ENCODE results near the gene WNT9A.
"Not testable (repeated sequence)": the region's sequence is repeated elsewhere in the genome, so short reads cannot be mapped to it uniquely, and the experiment has no call there.

The WNT9A gene

GRCh38 chr1:227947676-227948492, at the start of gene WNT9A:
TSS of gene WNT9A (minus strand) at chr1:227947932. CDS start at chr1:227947887, 45 bp downstream.
- no peak for DNase-seq (ENCODE audit: low read depth in 2 of 2, low spot score in 1 of 2)

- DNase-seq (ENCODE audit: low read depth in 2 of 2, low spot score in 1 of 2) = no peak
Measured at GRCh38 chr1:227996187-227996950, 48.6 kb upstream of the WNT9A start.

GRCh38 chr1:227994632-227995300, 47.0 kb upstream of the WNT9A start:
- DNase-seq (ENCODE audit: low read depth in 2 of 2, low spot score in 1 of 2) = no peak

GRCh38 chr1:227987181-227987580, 39.4 kb upstream of the WNT9A start:
- no peak for DNase-seq (ENCODE audit: low read depth in 2 of 2, low spot score in 1 of 2)

GRCh38 chr1:227975583-227976283, 28.0 kb upstream of the WNT9A start:
- not testable (repeated sequence) for DNase-seq (ENCODE audit: low read depth in 2 of 2, low spot score in 1 of 2)

- not testable (repeated sequence) for DNase-seq (ENCODE audit: low read depth in 2 of 2, low spot score in 1 of 2)
Measured at GRCh38 chr1:227973724-227974288, 26.1 kb upstream of the WNT9A start.

GRCh38 chr1:227972843-227973374, 25.2 kb upstream of the WNT9A start:
- not testable (repeated sequence) for DNase-seq (ENCODE audit: low read depth in 2 of 2, low spot score in 1 of 2)

- not testable (repeated sequence) for DNase-seq (ENCODE audit: low read depth in 2 of 2, low spot score in 1 of 2)
Measured at GRCh38 chr1:227972283-227972679, 24.5 kb upstream of the WNT9A start.

GRCh38 chr1:227971643-227972282, 24.0 kb upstream of the WNT9A start:
- not testable (repeated sequence) for DNase-seq (ENCODE audit: low read depth in 2 of 2, low spot score in 1 of 2)

GRCh38 chr1:227971216-227971615, 23.5 kb upstream of the WNT9A start:
- not testable (repeated sequence) for DNase-seq (ENCODE audit: low read depth in 2 of 2, low spot score in 1 of 2)

GRCh38 chr1:227970076-227970995, 22.6 kb upstream of the WNT9A start:
- not testable (repeated sequence) for DNase-seq (ENCODE audit: low read depth in 2 of 2, low spot score in 1 of 2)

GRCh38 chr1:227967815-227968214, 20.1 kb upstream of the WNT9A start:
- not testable (repeated sequence) for DNase-seq (ENCODE audit: low read depth in 2 of 2, low spot score in 1 of 2)

- DNase-seq (ENCODE audit: low read depth in 2 of 2, low spot score in 1 of 2) = not testable (repeated sequence)
Measured at GRCh38 chr1:227966733-227967132, 19.0 kb upstream of the WNT9A start.

- DNase-seq (ENCODE audit: low read depth in 2 of 2, low spot score in 1 of 2) = no peak
Measured at GRCh38 chr1:227961651-227962466, 14.1 kb upstream of the WNT9A start.

- DNase-seq (ENCODE audit: low read depth in 2 of 2, low spot score in 1 of 2) = no peak
Measured at GRCh38 chr1:227959325-227959860, 11.7 kb upstream of the WNT9A start.

GRCh38 chr1:227958617-227959324, 11.0 kb upstream of the WNT9A start:
- no peak for DNase-seq (ENCODE audit: low read depth in 2 of 2, low spot score in 1 of 2)

- no peak for DNase-seq (ENCODE audit: low read depth in 2 of 2, low spot score in 1 of 2)
Measured at GRCh38 chr1:227955808-227956207, 8.1 kb upstream of the WNT9A start.

Data from stimulated activated CD8-positive, alpha-beta memory T cell treated with anti-CD3 and anti-CD28 coated beads, Interleukin-4, amount 100 ng/mL, for 1 hour (primary cell).